GM12878 (cell line): ENCODE results near the gene INTU. TPM values are rescaled to one million over a fixed set of nuclear protein-coding genes. Genes with fewer than 3 reads are reported as not detected.

ENCODE experiments used
- ATAC-seq: fragments of 200-7000 bp; cut with Tn5 transposase; 3 replicates; pipeline ENCODE4 v1.9.1; 2020; ENCODE audit warnings: mild to moderate bottlenecking, moderate library complexity
- BruUV-seq: library from RNA; stranded (reverse); fragments of 400-500 nt; replicated peaks from 2 replicates; lab custom pipeline; 2021; lab: Mats Ljungman, UMichigan
- CTCF ChIA-PET: fragments of 300-600 bp; sonication (Branson Sonifier 250); formaldehyde crosslinking; extraction: SDS; loops from one replicate; lab custom pipeline; 2021; ENCODE audit warnings: inconsistent platforms; lab: Yijun Ruan, JAX
- POLR2A ChIA-PET: fragments of 350-600 bp; formaldehyde crosslinking; extraction: SDS; loops from one replicate; lab custom pipeline; 2021; ENCODE audit warnings: inconsistent platforms; lab: Charles Lee
- RAD21 ChIA-PET: fragments of 300-600 bp; sonication (Branson Sonifier 250); formaldehyde crosslinking; loops from one replicate; lab custom pipeline; 2023; ENCODE audit warnings: antibody characterized with exemption; ENCODE audit not compliant: unreplicated experiment; lab: Charles Lee
- SMC1A ChIA-PET: fragments of 300-600 bp; sonication (Branson Sonifier 250); formaldehyde crosslinking; loops from one replicate; lab custom pipeline; 2023; ENCODE audit not compliant: unreplicated experiment, uncharacterized antibody; lab: Charles Lee
- DNase-seq: peaks from one replicate; pipeline ENCODE4 v3.0.0-alpha.2; 2011; ENCODE audit warnings: low read depth, low spot score
- FAIRE-seq: peaks from 3 replicates; lab custom pipeline; 2011; peaks lifted over from hg19 to GRCh38; lab: Jason Lieb, UNC
- H2AFZ ChIP-seq: 2 replicates; pipeline ENCODE4 v1.6.0; 2011; ENCODE audit warnings: low read depth, low read length, control low read depth; ENCODE audit not compliant: control insufficient read depth
- H3K27ac ChIP-seq: 2 replicates; pipeline ENCODE4 v1.5.1; 2011; ENCODE audit warnings: control low read depth; ENCODE audit not compliant: control insufficient read depth, insufficient read depth
- H3K27me3 ChIP-seq, 2 experiments: replicated peaks in 1 of 2; 2 replicates each; pipeline versions ENCODE4 v1.6.0 to v1.6.1; 2011; ENCODE audit warnings: low read length in 1 of 2; ENCODE audit not compliant: control insufficient read depth in 2 of 2, insufficient read depth in 2 of 2
- H3K36me3 ChIP-seq, 2 experiments: 2 replicates each; pipeline ENCODE4 v1.5.1; 2011; ENCODE audit warnings: low read length in 1 of 2; ENCODE audit not compliant: control insufficient read depth in 2 of 2, insufficient read depth in 2 of 2
- H3K4me1 ChIP-seq: 2 replicates; pipeline ENCODE4 v1.6.1; 2011; ENCODE audit warnings: mild to moderate bottlenecking, low read length, moderate library complexity, mixed read lengths; ENCODE audit not compliant: control insufficient read depth, insufficient read depth
- H3K4me2 ChIP-seq: 2 replicates; pipeline ENCODE4 v1.6.0; 2011; ENCODE audit warnings: control low read depth; ENCODE audit not compliant: control insufficient read depth, insufficient read depth
- H3K4me3 ChIP-seq: fragments of 200-600 bp; sonication (generic); 2 replicates; pipeline ENCODE4 v1.5.1; 2016
- H3K79me2 ChIP-seq: 2 replicates; pipeline ENCODE4 v1.6.0; 2011; ENCODE audit warnings: low read length; ENCODE audit not compliant: control insufficient read depth, insufficient read depth
- H3K9ac ChIP-seq: 2 replicates; pipeline ENCODE4 v1.8.0; 2011; ENCODE audit warnings: low read length, control low read depth, mixed read lengths; ENCODE audit not compliant: control insufficient read depth, insufficient read depth
- H3K9me3 ChIP-seq: replicated peaks from 3 replicates; pipeline ENCODE4 v1.5.1; 2011; ENCODE audit warnings: mild to moderate bottlenecking, low read length; ENCODE audit not compliant: control insufficient read depth, insufficient read depth
- H4K20me1 ChIP-seq: 2 replicates; pipeline ENCODE4 v1.6.0; 2011; ENCODE audit not compliant: control insufficient read depth, insufficient read depth
- BMI1 ChIP-seq: fragments of 450-650 bp; IDR thresholded peaks from 2 replicates; pipeline ENCODE4 v1.6.1; 2016; ENCODE audit warnings: mild to moderate bottlenecking, moderate library complexity, borderline replicate concordance
- CEBPB ChIP-seq, 2 experiments: fragments of 150-350 bp in 1 of 2; IDR thresholded peaks; 2 replicates each; pipeline ENCODE4 v1.6.1; 2012 to 2014; ENCODE audit warnings: low read depth in 2 of 2, low read length in 2 of 2, borderline replicate concordance in 1 of 2, inconsistent platforms in 1 of 2
- CHD1 ChIP-seq: IDR thresholded peaks from 2 replicates; pipeline ENCODE4 v1.6.1; 2012; ENCODE audit warnings: low read depth, low read length, improper control_type of control experiment
- CHD4 ChIP-seq: fragments of 200-600 bp; sonication (generic); IDR thresholded peaks from 2 replicates; pipeline ENCODE4 v1.6.1; 2016; ENCODE audit warnings: mild to moderate bottlenecking
- CREB1 ChIP-seq: IDR thresholded peaks from 2 replicates; pipeline ENCODE4 v1.6.1; 2012; ENCODE audit warnings: low read depth, mild to moderate bottlenecking, inconsistent platforms
- EGR1 ChIP-seq, 2 experiments: IDR thresholded peaks; 1 replicate in 1 of 2; 2 replicates in 1 of 2; pipeline ENCODE4 v1.6.1; 2011 to 2012; ENCODE audit warnings: low read depth in 2 of 2, low read length in 2 of 2, borderline replicate concordance in 1 of 2, mild to moderate bottlenecking in 1 of 2, moderate library complexity in 1 of 2
- GATAD2B ChIP-seq: fragments of 450-650 bp; conservative IDR thresholded peaks from 2 replicates; pipeline ENCODE4 v1.6.1; 2017; ENCODE audit warnings: low read depth, mild to moderate bottlenecking, moderate library complexity
- HCFC1 ChIP-seq: fragments of 150-350 bp; IDR thresholded peaks from 2 replicates; pipeline ENCODE4 v1.6.1; 2014; ENCODE audit warnings: low read length
- IRF3 ChIP-seq: fragments of 450-650 bp; IDR thresholded peaks from 2 replicates; pipeline ENCODE4 v1.6.1; 2014; ENCODE audit warnings: mild to moderate bottlenecking
- IRF5 ChIP-seq: fragments of 450-650 bp; IDR thresholded peaks from 2 replicates; pipeline ENCODE4 v1.6.1; 2017; ENCODE audit warnings: borderline replicate concordance
- MLLT1 ChIP-seq: fragments of 450-650 bp; IDR thresholded peaks from 2 replicates; pipeline ENCODE4 v1.6.1; 2016; ENCODE audit warnings: mild to moderate bottlenecking
- NFIC ChIP-seq: IDR thresholded peaks from 2 replicates; pipeline ENCODE4 v1.6.1; 2012; ENCODE audit warnings: low read depth, mild to moderate bottlenecking, inconsistent platforms, low read length, moderate library complexity
- POU2F2 ChIP-seq: IDR thresholded peaks from 3 replicates; pipeline ENCODE4 v1.6.1; 2011; ENCODE audit warnings: low read depth, mild to moderate bottlenecking, low read length, borderline replicate concordance
- SPI1 ChIP-seq: IDR thresholded peaks from 2 replicates; pipeline ENCODE4 v1.6.1; 2011; ENCODE audit warnings: low read depth, mild to moderate bottlenecking, low read length, moderate library complexity, borderline replicate concordance; ENCODE audit not compliant: insufficient read depth
- STAT1 ChIP-seq: fragments of 450-650 bp; conservative IDR thresholded peaks from 2 replicates; pipeline ENCODE4 v1.6.1; 2014; ENCODE audit warnings: antibody characterized with exemption, mild to moderate bottlenecking
- TCF7 ChIP-seq: IDR thresholded peaks from 2 replicates; pipeline ENCODE4 v1.6.1; 2014; ENCODE audit warnings: antibody characterized with exemption, borderline replicate concordance
- ZNF207 ChIP-seq: fragments of 450-650 bp; IDR thresholded peaks from 2 replicates; pipeline ENCODE4 v1.6.1; 2014; ENCODE audit warnings: antibody characterized with exemption, mild to moderate bottlenecking, borderline replicate concordance
- ZNF384 ChIP-seq: IDR thresholded peaks from 2 replicates; pipeline ENCODE4 v1.6.1; 2012; ENCODE audit warnings: low read depth, mild to moderate bottlenecking, low read length, improper control_type of control experiment, borderline replicate concordance
- ZNF622 ChIP-seq: fragments of 450-650 bp; IDR thresholded peaks from 2 replicates; pipeline ENCODE4 v1.6.1; 2017; ENCODE audit warnings: mild to moderate bottlenecking, inconsistent platforms
- whole genome bisulfite sequencing: methylation state at CpG from one replicate; pipeline ENCODE4 v1.1.6; 2016; ENCODE audit warnings: low lambda C conversion rate; ENCODE audit not compliant: insufficient replicate concordance, insufficient coverage; ENCODE audit errors: missing lambda C conversion rate; 5-methylcytosine and 5-hydroxymethylcytosine counted together
- in situ Hi-C: fragments of 300-500 bp; cut with MboI; formaldehyde crosslinking; loops from 9 replicates; pipeline ENCODE4 v1.14.3; 2018; ENCODE audit warnings: mixed read lengths
- intact Hi-C: fragments of 100-400 bp; cut with micrococcal nuclease; formaldehyde crosslinking; loops from one replicate; pipeline ENCODE4 v1.14.2; 2022; ENCODE audit not compliant: unreplicated experiment
- polyA plus RNA-seq, 11 experiments: library from polyadenylated mRNA; depleted of rRNA in 4 of 11; unstranded in 6 of 11; stranded (reverse) in 5 of 11; fragments of >200 nt; fragmentation: Nextera tagmentation in 4 of 11; fragmentation: Illumina TruSeq in 1 of 11; extraction: Ambion mirVana in 4 of 11; extraction: Trizol in 1 of 11; gene quantifications; 1 replicate in 1 of 11; 2 replicates in 10 of 11; pipeline versions ENCODE4 v1.2.1 to v1.2.3, GENCODE V29; 2011 to 2016; ENCODE audit warnings: inconsistent platforms in 2 of 11, missing spikeins in 2 of 11, low read depth in 1 of 11
- total RNA-seq, 4 experiments: library from RNA; depleted of rRNA in 3 of 4; stranded (reverse); fragments of >200 nt in 3 of 4; fragmentation: Illumina TruSeq in 1 of 4; extraction: Trizol in 1 of 4; gene quantifications; 2 replicates each; pipeline versions ENCODE4 v1.2.1 to v1.2.3, GENCODE V29; 2013 to 2021
- TF ChIP-seq, protein P1 (sequence below): IDR thresholded peaks from 2 replicates; pipeline ENCODE4 v1.6.1; 2012; ENCODE audit warnings: low read depth, low read length, improper control_type of control experiment

Gene INTU
- total and polyA plus RNA-seq, 10 of the 15 experiments (the other 5 are each of a cell fraction or from before 2014, with no cell fraction given): under 0.01 to 0.15 (median 0.01) TPM; not detected in 4

GRCh38 chr4:127622921-127623796 lies 9.6 kb upstream of the INTU start:
- BruUV-seq: no TSS peak
- whole genome bisulfite sequencing: 46% methylated on average over 68 of the region's 81 CpGs
- ChIA-PET RAD21 (no interaction called here), POLR2A (no interaction called here), SMC1A (no interaction called here), CTCF (interaction anchor here (1.6 kb wide), 1 partner anchor 16 kb away, joined by 4 read pairs; no protein-coding TSS in a partner anchor)
- peaks cover 5 to 19% of the 10 kb centered on the region in 2 experiments for H3K27me3 ChIP-seq
- intact Hi-C loops (no loop called here), in situ Hi-C loops (no loop called here)
- H3K27ac ChIP-seq: no peak overlapping the region
- H3K4me2 ChIP-seq: peak overlapping the region; percentile 51; the same call in 1 of the 2 replicates
- no peaks in the 10 kb centered on the region for H3K79me2 ChIP-seq
- H4K20me1 ChIP-seq: no peaks in the 10 kb centered on the region
- FAIRE-seq: no peak
- H2AFZ ChIP-seq: no peak overlapping the region
- no peak overlapping the region for H3K9ac ChIP-seq
- no peaks in the 10 kb centered on the region for H3K9me3 ChIP-seq
- no peak for DNase-seq
- no peak overlapping the region for H3K4me3 ChIP-seq
- TF ChIP-seq MLLT1: no peak
- TF ChIP-seq CREB1: no peak
- TF ChIP-seq BMI1: no peak
- no peak for TF ChIP-seq TCF7
- TF ChIP-seq, protein P1, sequence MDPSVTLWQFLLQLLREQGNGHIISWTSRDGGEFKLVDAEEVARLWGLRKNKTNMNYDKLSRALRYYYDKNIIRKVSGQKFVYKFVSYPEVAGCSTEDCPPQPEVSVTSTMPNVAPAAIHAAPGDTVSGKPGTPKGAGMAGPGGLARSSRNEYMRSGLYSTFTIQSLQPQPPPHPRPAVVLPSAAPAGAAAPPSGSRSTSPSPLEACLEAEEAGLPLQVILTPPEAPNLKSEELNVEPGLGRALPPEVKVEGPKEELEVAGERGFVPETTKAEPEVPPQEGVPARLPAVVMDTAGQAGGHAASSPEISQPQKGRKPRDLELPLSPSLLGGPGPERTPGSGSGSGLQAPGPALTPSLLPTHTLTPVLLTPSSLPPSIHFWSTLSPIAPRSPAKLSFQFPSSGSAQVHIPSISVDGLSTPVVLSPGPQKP: no peak
- TF ChIP-seq ZNF622: no peak
- TF ChIP-seq HCFC1: no peak
- TF ChIP-seq POU2F2: no peak
- TF ChIP-seq CEBPB (IDR thresholded peaks at IDR 0.05; ENCODE audit: borderline replicate concordance in 1 of 2, low read depth in 2 of 2, low read length in 2 of 2): no peak
- no peak for TF ChIP-seq STAT1
- no peak for TF ChIP-seq IRF3
- TF ChIP-seq GATAD2B: no peak
- no peak for TF ChIP-seq CHD1
- TF ChIP-seq SPI1: no peak
- TF ChIP-seq NFIC: no peak
- TF ChIP-seq EGR1 (IDR thresholded peaks at IDR 0.05; ENCODE audit: borderline replicate concordance in 1 of 2, low read depth in 2 of 2, low read length in 2 of 2): no peak
- no peak for TF ChIP-seq ZNF207
- no peak for TF ChIP-seq CHD4
- TF ChIP-seq IRF5: no peak
- no peak for TF ChIP-seq ZNF384
- no peaks in the 10 kb centered on the region for H3K36me3 ChIP-seq
- peak; percentile 47; the same call in 2 of the 3 replicates for ATAC-seq
- H3K4me1 ChIP-seq: no peaks in the 10 kb centered on the region
